A673 (cell line): ENCODE data around the gene BPHL. TPM values are rescaled to one million over a fixed set of nuclear protein-coding genes. Genes with fewer than 3 reads are reported as not detected.
A peak's percentile ranks its signal among the peaks of the same experiment; 100 is the strongest.
"Not testable (repeated sequence)": the region's sequence is repeated elsewhere in the genome, so short reads cannot be mapped to it uniquely, and the experiment has no call there.

Experiments used
- BruUV-seq: library from RNA; stranded (reverse); fragments of 400-500 nt; replicated peaks from 2 replicates; lab custom pipeline; 2021; lab: Mats Ljungman, UMichigan
- CTCF ChIA-PET: fragments of 300-600 bp; sonication (Branson Sonifier 250); formaldehyde crosslinking; loops from one replicate; lab custom pipeline; 2022; ENCODE audit warnings: antibody characterized with exemption; lab: Charles Lee
- POLR2A ChIA-PET: fragments of 300-600 bp; sonication (Branson Sonifier 250); formaldehyde crosslinking; loops from one replicate; lab custom pipeline; 2022; ENCODE audit warnings: antibody characterized with exemption; ENCODE audit not compliant: low non-redundant PET; lab: Charles Lee
- DNase-seq: peaks from one replicate; pipeline ENCODE4 v3.0.0-alpha.2; 2015; ENCODE audit warnings: low spot score
- H3K27ac ChIP-seq: fragments of 200-600 bp; sonication (generic); 2 replicates; pipeline ENCODE4 v1.5.1; 2016; ENCODE audit warnings: mixed run types, low read depth, mild to moderate bottlenecking, mixed read lengths, antibody characterized with exemption, low read length; ENCODE audit not compliant: poor library complexity, severe bottlenecking
- H3K27me3 ChIP-seq: fragments of 200-600 bp; sonication (generic); replicated peaks from 2 replicates; pipeline ENCODE4 v1.6.1; 2017; ENCODE audit warnings: mixed run types, low read depth, mild to moderate bottlenecking, mixed read lengths, antibody characterized with exemption, low read length; ENCODE audit not compliant: insufficient read depth, poor library complexity
- H3K36me3 ChIP-seq: fragments of 200-600 bp; sonication (generic); 2 replicates; pipeline ENCODE4 v1.6.1; 2016; ENCODE audit warnings: mixed run types, mild to moderate bottlenecking, mixed read lengths, antibody characterized with exemption, low read length; ENCODE audit not compliant: insufficient read depth, poor library complexity, severe bottlenecking
- H3K4me1 ChIP-seq: fragments of 200-600 bp; sonication (generic); 2 replicates; pipeline ENCODE4 v1.6.1; 2017; ENCODE audit warnings: mixed run types, mild to moderate bottlenecking, mixed read lengths, antibody characterized with exemption, low read length; ENCODE audit not compliant: insufficient read depth, poor library complexity, severe bottlenecking
- H3K4me3 ChIP-seq: fragments of 200-600 bp; sonication (generic); 2 replicates; pipeline ENCODE4 v1.5.1; 2016; ENCODE audit warnings: low read depth, mixed run types, mild to moderate bottlenecking, mixed read lengths, low read length; ENCODE audit not compliant: poor library complexity, severe bottlenecking
- H3K9me3 ChIP-seq: fragments of 200-600 bp; sonication (generic); 2 replicates; pipeline ENCODE4 v1.6.1; 2016; ENCODE audit warnings: mixed run types, low read depth, mild to moderate bottlenecking, mixed read lengths, antibody characterized with exemption, low read length; ENCODE audit not compliant: poor library complexity, severe bottlenecking
- EZH2 ChIP-seq: fragments of 200-600 bp; sonication (generic); IDR thresholded peaks from 2 replicates; pipeline ENCODE4 v1.6.1; 2017; ENCODE audit warnings: borderline replicate concordance, low read depth, mild to moderate bottlenecking, mixed read lengths, antibody characterized with exemption, low read length; ENCODE audit not compliant: poor library complexity, severe bottlenecking
- intact Hi-C: fragments of 100-400 bp; cut with micrococcal nuclease; formaldehyde crosslinking; loops from one replicate; pipeline ENCODE4 v1.10.0; 2022; ENCODE audit not compliant: unreplicated experiment
- total RNA-seq: library from RNA; stranded (reverse); gene quantifications from 2 replicates; pipeline ENCODE4 v1.2.3, GENCODE V29; 2021
- TF ChIP-seq, protein P1 (sequence below): fragments of 300-800, 200-600 bp; sonication (generic); conservative IDR thresholded peaks from 2 replicates; pipeline ENCODE4 v1.5.1; 2017; ENCODE audit warnings: low read depth, mild to moderate bottlenecking, antibody characterized with exemption, low read length, moderate library complexity, mixed read lengths

BPHL gene
- total RNA-seq, 1 experiment from 2014 or later, result 30.8 TPM

DNA sequence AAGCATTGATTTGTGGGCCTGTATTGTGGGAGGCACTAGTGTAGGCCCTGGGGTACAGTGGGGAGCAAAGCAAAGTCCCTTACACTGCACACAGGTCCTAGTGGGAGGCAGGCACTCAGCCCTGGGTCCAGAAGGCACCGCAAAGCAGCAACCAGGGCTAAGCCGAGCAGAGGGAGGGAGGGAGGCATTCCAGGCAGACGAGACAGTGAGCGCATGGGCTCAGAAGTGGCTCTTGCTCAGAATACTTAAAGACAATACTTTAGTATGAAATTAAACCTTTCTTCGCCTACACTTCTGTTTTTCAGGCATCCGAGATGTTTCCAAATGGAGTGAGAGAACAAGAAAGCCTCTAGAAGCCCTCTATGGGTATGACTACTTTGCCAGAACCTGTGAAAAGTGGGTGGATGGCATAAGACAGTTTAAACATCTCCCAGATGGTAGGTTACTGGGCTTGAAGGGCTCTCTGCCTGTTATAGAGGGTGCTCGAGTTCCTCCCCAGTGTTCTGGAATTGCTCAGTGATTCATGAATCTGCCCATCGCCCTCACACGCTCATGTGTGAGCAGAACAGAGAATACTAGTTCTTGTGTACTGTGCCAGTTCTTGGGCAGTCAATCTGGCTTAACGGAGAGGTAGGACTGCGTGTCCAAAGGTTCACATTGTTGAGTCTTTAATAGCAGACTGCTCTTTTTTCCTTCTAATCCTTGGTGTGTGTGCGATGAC, 18.7 kb downstream of the BPHL start:
- H3K4me3 ChIP-seq, result no peak overlapping the region
- peaks cover 18% of the 10 kb centered on the region for H3K36me3 ChIP-seq
- DNase-seq, result no peak
- ChIA-PET POLR2A (no interaction called here), CTCF (no interaction called here)
- TF ChIP-seq, protein P1, sequence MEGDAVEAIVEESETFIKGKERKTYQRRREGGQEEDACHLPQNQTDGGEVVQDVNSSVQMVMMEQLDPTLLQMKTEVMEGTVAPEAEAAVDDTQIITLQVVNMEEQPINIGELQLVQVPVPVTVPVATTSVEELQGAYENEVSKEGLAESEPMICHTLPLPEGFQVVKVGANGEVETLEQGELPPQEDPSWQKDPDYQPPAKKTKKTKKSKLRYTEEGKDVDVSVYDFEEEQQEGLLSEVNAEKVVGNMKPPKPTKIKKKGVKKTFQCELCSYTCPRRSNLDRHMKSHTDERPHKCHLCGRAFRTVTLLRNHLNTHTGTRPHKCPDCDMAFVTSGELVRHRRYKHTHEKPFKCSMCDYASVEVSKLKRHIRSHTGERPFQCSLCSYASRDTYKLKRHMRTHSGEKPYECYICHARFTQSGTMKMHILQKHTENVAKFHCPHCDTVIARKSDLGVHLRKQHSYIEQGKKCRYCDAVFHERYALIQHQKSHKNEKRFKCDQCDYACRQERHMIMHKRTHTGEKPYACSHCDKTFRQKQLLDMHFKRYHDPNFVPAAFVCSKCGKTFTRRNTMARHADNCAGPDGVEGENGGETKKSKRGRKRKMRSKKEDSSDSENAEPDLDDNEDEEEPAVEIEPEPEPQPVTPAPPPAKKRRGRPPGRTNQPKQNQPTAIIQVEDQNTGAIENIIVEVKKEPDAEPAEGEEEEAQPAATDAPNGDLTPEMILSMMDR, result no peak
- TF ChIP-seq EZH2, result no peak
- no peak overlapping the region for H3K27ac ChIP-seq
- no peaks in the 10 kb centered on the region for H3K9me3 ChIP-seq
- BruUV-seq, result no TSS peak
- intact Hi-C loops, result no loop called here
- peaks cover 5% of the 10 kb centered on the region for H3K4me1 ChIP-seq
- H3K27me3 ChIP-seq, result no peaks in the 10 kb centered on the region

DNA sequence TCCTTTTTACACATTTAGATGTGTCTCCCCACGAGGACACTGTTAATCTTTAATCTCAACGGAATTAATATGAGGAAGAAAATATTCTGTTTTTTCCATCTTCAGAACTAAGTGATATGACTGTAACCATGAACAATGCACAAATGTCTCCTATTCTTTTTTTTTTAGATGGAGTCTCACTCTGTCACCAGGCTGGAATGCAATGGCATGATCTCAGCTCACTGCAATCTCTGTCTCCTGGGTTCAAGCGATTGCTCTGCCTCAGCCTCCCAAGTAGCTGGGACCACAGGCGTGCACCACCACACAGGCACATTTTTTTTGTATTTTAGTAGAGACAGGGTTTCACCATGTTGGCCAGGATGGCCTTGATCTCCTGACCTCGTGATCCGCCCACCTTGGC, 19.4 kb downstream of the BPHL start:
- BruUV-seq, H3K4me3 ChIP-seq, H3K4me1 ChIP-seq, H3K27me3 ChIP-seq, H3K27ac ChIP-seq, CTCF ChIA-PET, intact Hi-C loops, DNase-seq, H3K9me3 ChIP-seq, POLR2A ChIA-PET: not testable (repeated sequence)
- peaks cover 23% of the 10 kb centered on the region for H3K36me3 ChIP-seq

DNA sequence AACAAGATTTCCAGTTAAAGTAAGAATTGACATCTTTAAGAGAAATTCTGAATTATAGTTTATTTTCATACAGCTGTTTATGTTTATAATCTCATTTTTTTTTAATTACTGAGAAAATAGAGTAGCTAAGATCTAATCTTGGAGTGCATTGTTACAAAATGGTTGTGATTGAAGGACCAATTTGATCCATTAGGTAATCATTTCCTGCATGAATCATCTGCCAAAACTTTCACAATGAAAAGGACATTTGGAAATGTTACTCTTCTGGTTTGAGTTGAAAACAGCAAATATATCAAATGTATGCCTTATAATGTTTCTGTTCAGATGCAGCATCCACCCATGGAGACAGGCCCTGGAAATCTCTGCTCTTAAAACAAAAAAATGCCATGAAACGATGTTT, 19.8 kb downstream of the BPHL start:
- intact Hi-C loops, result no loop called here
- H3K4me3 ChIP-seq, result no peak overlapping the region
- BruUV-seq, result no TSS peak
- ChIA-PET CTCF (no interaction called here), POLR2A (no interaction called here)
- no peak overlapping the region for H3K27ac ChIP-seq
- H3K9me3 ChIP-seq, result no peaks in the 10 kb centered on the region
- TF ChIP-seq EZH2, result no peak
- TF ChIP-seq, protein P1, result no peak
- peak; percentile 52 for DNase-seq
- peaks cover 5% of the 10 kb centered on the region for H3K4me1 ChIP-seq
- H3K27me3 ChIP-seq, result no peaks in the 10 kb centered on the region
- peaks cover 24% of the 10 kb centered on the region for H3K36me3 ChIP-seq
